ENCODE results near the gene CTNNB1. TPM values are rescaled to one million over a fixed set of nuclear protein-coding genes. Genes with fewer than 3 reads are reported as not detected.

CTNNB1 gene
- total RNA-seq, 4 donors from 2014 or later, result 311 to 417 (median 361) TPM

DNA sequence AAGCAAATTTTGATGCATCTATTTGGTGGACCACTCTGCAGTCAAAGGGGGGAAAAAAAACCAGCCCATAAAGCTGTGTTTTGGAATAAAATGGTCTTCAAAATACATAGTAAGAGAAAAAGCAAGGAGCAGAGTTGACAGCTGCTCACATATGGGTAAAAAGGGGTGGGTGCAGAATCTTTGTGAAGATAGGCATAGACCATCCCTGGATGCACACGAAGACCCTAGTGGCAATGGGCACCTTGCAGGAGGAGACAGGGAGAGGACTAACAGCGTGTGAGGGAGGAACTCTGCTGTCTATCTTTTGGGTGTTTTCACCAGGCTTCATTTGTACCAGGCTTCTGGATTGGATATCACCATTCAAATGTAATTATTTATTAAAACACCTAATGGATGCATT, 43.9 kb downstream of the CTNNB1 start:
- WGBS, result 62% methylated on average over 2 of the region's 2 CpGs
- peaks cover 27% of the 10 kb centered on the region for H3K36me3 ChIP-seq

DNA sequence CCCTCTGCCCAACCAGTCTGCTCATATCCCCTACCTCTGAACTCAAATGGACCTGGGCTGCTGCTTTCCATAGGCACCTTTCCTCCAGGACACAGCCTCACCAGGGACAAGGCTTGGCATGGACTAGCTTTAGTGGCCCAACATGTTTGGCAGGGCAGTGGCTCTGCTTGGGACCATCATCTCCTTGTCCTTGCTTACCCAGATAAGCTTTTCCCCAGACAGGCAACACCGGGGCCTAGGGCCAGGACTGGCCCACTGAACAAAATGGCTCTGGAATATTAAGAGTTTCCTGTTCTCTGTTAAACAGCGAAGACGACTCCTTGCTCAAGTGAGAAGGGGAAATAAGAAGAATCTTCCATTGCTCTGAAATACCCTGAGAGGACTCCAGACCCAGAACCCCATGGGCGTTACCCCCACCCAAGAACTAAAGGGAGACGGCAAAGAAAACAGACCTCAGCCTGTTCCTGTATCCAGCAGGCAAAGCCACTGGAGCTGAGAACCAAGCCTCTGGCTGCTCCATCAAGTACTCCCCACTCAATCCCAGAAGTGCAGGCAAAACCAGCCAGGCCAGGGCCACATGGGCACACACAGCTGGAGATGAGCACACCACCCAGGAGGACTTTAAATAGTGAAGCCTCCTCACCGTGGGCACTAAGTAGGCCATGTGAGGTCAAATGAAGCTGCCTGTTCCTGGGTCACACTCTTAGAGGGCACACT, 45.5 kb downstream of the CTNNB1 start:
- TF ChIP-seq POLR2AphosphoS5 (IDR thresholded peaks at IDR 0.05) (no peak), EP300 (IDR thresholded peaks at IDR 0.05) (no peak), POLR2A (IDR thresholded peaks at IDR 0.05) (no peak)
- TF ChIP-seq, protein P1, sequence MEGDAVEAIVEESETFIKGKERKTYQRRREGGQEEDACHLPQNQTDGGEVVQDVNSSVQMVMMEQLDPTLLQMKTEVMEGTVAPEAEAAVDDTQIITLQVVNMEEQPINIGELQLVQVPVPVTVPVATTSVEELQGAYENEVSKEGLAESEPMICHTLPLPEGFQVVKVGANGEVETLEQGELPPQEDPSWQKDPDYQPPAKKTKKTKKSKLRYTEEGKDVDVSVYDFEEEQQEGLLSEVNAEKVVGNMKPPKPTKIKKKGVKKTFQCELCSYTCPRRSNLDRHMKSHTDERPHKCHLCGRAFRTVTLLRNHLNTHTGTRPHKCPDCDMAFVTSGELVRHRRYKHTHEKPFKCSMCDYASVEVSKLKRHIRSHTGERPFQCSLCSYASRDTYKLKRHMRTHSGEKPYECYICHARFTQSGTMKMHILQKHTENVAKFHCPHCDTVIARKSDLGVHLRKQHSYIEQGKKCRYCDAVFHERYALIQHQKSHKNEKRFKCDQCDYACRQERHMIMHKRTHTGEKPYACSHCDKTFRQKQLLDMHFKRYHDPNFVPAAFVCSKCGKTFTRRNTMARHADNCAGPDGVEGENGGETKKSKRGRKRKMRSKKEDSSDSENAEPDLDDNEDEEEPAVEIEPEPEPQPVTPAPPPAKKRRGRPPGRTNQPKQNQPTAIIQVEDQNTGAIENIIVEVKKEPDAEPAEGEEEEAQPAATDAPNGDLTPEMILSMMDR (IDR thresholded peaks at IDR 0.05), result no peak
- no peaks in the 10 kb centered on the region for H3K27me3 ChIP-seq
- WGBS, result 74% methylated on average over 6 of the region's 6 CpGs
- DNase-seq (ENCODE audit: low spot score in 2 of 2), result no peak
- peaks cover 11% of the 10 kb centered on the region for H3K36me3 ChIP-seq
- H3K4me1 ChIP-seq, result no peaks in the 10 kb centered on the region
- no peaks in the 10 kb centered on the region for H3K9me3 ChIP-seq
- H3K4me3 ChIP-seq, result no peak overlapping the region
- no peak overlapping the region for H3K27ac ChIP-seq

More for the DNA sequence above, 43.9 kb downstream of the CTNNB1 start:
- no peak for DNase-seq (ENCODE audit: low spot score in 2 of 2)
- no peak overlapping the region for H3K27ac ChIP-seq
- H3K9me3 ChIP-seq, result no peaks in the 10 kb centered on the region
- TF ChIP-seq POLR2AphosphoS5 (IDR thresholded peaks at IDR 0.05) (no peak), POLR2A (IDR thresholded peaks at IDR 0.05) (no peak), EP300 (IDR thresholded peaks at IDR 0.05) (no peak)
- TF ChIP-seq, protein P1 (IDR thresholded peaks at IDR 0.05), result no peak
- H3K4me3 ChIP-seq, result no peak overlapping the region
- H3K27me3 ChIP-seq, result no peaks in the 10 kb centered on the region
- H3K4me1 ChIP-seq, result peaks cover 9% of the 10 kb centered on the region

DNA sequence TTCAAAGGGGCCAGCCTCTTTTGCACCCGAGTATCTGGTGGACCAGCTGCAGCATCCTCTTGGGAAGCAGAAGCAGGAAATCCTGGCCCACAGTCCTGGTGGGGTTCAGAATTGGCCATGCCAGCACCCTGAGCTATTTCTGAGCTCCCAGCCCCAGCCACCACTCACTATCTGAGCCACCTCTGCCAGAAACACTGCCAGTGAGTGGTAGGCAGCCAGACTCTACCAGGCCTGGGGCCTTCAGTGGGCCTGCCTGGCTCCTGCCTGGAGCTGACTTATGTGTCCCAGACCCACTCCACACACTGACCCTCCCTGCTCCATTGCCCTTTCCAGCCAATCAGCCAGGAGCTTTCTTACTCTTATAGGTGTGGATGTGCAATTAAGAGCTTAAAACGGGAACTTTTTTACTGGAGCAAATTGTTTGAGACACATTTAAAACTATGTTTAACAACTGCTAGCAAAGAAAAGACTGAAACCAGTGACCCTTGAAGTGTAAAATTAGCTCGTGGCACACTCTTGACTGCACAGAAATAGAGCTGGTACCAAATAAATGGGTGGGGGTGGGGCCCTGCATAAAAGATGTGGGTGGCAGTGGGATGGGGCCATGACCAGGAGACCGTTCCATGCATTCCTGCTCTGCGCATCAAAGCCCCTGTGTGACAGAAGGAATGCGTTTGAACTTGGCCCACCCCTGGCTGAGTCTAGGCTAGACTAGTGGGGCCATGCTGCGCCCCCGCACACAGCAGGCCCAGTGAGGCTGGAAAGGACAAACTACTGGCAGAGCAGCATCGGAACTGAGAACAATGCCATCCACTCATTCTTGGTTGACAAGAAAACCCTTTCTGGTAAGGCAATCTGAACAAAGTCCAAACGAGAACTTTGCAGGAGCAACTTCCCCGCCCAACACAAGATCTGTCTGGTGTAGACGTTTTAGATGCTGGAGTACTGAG, 48.0 kb downstream of the CTNNB1 start:
- no peak for DNase-seq (ENCODE audit: low spot score in 2 of 2)
- Histone ChIP-seq H3K4me1 (no peaks in the 10 kb centered on the region), H3K27ac (no peak overlapping the region), H3K9me3 (no peaks in the 10 kb centered on the region), H3K36me3 (no peaks in the 10 kb centered on the region), H3K4me3 (no peak overlapping the region), H3K27me3 (no peaks in the 10 kb centered on the region)
- TF ChIP-seq EP300 (IDR thresholded peaks at IDR 0.05) (no peak), POLR2AphosphoS5 (IDR thresholded peaks at IDR 0.05) (no peak), POLR2A (IDR thresholded peaks at IDR 0.05) (no peak)
- TF ChIP-seq, protein P1 (IDR thresholded peaks at IDR 0.05), result no peak
- 62% methylated on average over 7 of the region's 12 CpGs for WGBS

DNA sequence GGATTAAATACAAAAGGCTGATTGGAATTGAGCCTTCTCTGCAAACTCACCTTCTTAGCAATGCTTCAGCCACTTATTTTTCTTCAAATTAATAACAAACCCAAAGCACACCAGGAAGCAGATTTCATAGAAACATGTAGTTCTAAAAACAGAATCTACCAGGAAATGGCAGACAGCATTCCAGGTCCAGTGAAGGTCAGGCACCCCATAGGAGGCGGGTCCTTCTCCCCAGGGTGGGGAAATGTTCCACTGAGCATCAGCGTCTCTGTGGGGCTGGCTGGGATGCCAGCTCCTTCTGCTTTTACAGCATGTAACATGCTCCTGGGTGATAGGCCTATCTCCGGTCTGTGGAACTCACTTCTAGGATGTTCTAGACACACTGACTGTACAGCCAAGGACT, 49.2 kb downstream of the CTNNB1 start:
- no peak overlapping the region for H3K27ac ChIP-seq
- H3K4me1 ChIP-seq, result no peaks in the 10 kb centered on the region
- H3K9me3 ChIP-seq, result no peaks in the 10 kb centered on the region
- no peaks in the 10 kb centered on the region for H3K27me3 ChIP-seq
- WGBS, result 77% methylated on average over 3 of the region's 3 CpGs
- no peak for TF ChIP-seq POLR2AphosphoS5 (IDR thresholded peaks at IDR 0.05)
- TF ChIP-seq EP300 (IDR thresholded peaks at IDR 0.05), result no peak
- TF ChIP-seq, protein P1 (IDR thresholded peaks at IDR 0.05), result no peak
- TF ChIP-seq POLR2A (IDR thresholded peaks at IDR 0.05), result no peak
- H3K4me3 ChIP-seq, result no peak overlapping the region
- H3K36me3 ChIP-seq, result no peaks in the 10 kb centered on the region
- DNase-seq (ENCODE audit: low spot score in 2 of 2), result no peak

DNA sequence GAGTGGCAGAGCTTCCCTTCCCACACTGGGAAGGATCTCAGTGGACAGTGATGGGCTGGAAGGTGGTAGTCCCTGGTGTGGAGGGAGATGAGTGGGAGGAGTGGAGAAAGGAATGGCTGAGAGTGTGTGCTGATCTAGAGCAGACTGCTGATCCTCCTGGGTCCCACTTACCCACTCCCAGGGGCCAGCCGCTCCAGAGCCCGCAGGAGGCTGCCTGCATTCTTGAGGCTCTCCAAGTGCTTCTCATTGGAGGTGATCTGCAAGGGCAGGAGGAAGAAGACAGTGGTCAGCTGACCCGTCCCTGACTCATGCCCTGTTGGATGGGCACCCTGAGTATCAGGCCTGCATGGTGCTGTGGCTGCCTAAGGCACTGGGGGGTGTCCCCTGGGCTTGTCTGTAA, 50.0 kb downstream of the CTNNB1 start:
- no peak overlapping the region for H3K4me3 ChIP-seq
- WGBS, result 100% methylated on average over 3 of the region's 3 CpGs
- no peak overlapping the region for H3K27ac ChIP-seq
- no peak for DNase-seq (ENCODE audit: low spot score in 2 of 2)
- H3K4me1 ChIP-seq, result no peaks in the 10 kb centered on the region
- H3K9me3 ChIP-seq, result no peaks in the 10 kb centered on the region
- H3K36me3 ChIP-seq, result no peaks in the 10 kb centered on the region
- TF ChIP-seq POLR2A (IDR thresholded peaks at IDR 0.05) (no peak), EP300 (IDR thresholded peaks at IDR 0.05) (no peak), POLR2AphosphoS5 (IDR thresholded peaks at IDR 0.05) (no peak)
- TF ChIP-seq, protein P1 (IDR thresholded peaks at IDR 0.05), result no peak
- no peaks in the 10 kb centered on the region for H3K27me3 ChIP-seq
